Testis (tissue), 3 donors: Measurements from ENCODE around the gene PRSS57. TPM values are rescaled to one million over a fixed set of nuclear protein-coding genes. Genes with fewer than 3 reads are reported as not detected.

Experiments
- DNase-seq: peaks from one replicate; pipeline ENCODE4 v3.0.0-alpha.2; 2019
- H3K27ac ChIP-seq, 2 donors: fragments of 200-600 bp; sonication (generic); one replicate each; pipeline ENCODE4 v1.5.1; 2019
- H3K27me3 ChIP-seq: fragments of 200-600 bp; sonication (generic); one replicate; pipeline ENCODE4 v1.5.1; 2019
- H3K36me3 ChIP-seq: fragments of 200-600 bp; sonication (generic); one replicate; pipeline ENCODE4 v1.5.1; 2017; ENCODE audit warnings: low read depth; ENCODE audit errors: missing control alignments
- H3K4me1 ChIP-seq: fragments of 200-600 bp; sonication (generic); one replicate; pipeline ENCODE4 v1.5.1; 2019
- H3K4me3 ChIP-seq, 2 donors: fragments of 200-600 bp; sonication (generic); one replicate each; pipeline ENCODE4 v1.5.1; 2017 to 2019
- H3K9me3 ChIP-seq: fragments of 200-600 bp; sonication (generic); one replicate; pipeline ENCODE4 v1.5.1; 2017
- CTCF ChIP-seq, 3 experiments: fragments of 450-650 bp in 2 of 3; fragments of 200-600 bp in 1 of 3; sonication (generic) in 1 of 3; IDR thresholded peaks; one replicate each; pipeline ENCODE4 v1.5.1; 2016 to 2019; ENCODE audit warnings: antibody characterized with exemption in 3 of 3, mild to moderate bottlenecking in 2 of 3, moderate library complexity in 1 of 3
- POLR2A ChIP-seq: fragments of 450-650 bp; IDR thresholded peaks from one replicate; pipeline ENCODE4 v1.6.1; 2017; ENCODE audit warnings: antibody characterized with exemption, mild to moderate bottlenecking, moderate library complexity
- WGBS, 2 donors: methylation state at CpG; one replicate each; pipeline ENCODE4 v1.1.5; 2018; 5-methylcytosine and 5-hydroxymethylcytosine counted together
- intact Hi-C: fragments of 100-400 bp; cut with DNase I; formaldehyde crosslinking; loops from one replicate; pipeline ENCODE4 v1.15.1; 2023; ENCODE audit warnings: low total_unique reads
- polyA plus RNA-seq: library from polyadenylated mRNA; stranded (reverse); fragments of 350-450 nt; fragmentation: Illumina TruSeq; extraction: RNeasy Lipid Tissue Mini Kit (QIAGEN cat#74804); gene quantifications from one replicate; pipeline ENCODE4 v1.2.3, GENCODE V29; 2014; ENCODE audit warnings: low read depth, low replicate concordance; ENCODE audit not compliant: insufficient read depth
- total RNA-seq, 2 donors: library from RNA; depleted of rRNA; stranded (reverse); fragments of >200 nt; gene quantifications; one replicate each; pipeline ENCODE4 v1.2.3, GENCODE V29; 2016

The PRSS57 gene
- total and polyA plus RNA-seq, 3 donors from 2014 or later, result not detected

- TF ChIP-seq CTCF (IDR thresholded peaks at IDR 0.05) (no peak), POLR2A (no peak)
- Histone ChIP-seq H3K4me1 (peaks cover 9% of the 10 kb centered on the region), H3K27me3 (no peaks in the 10 kb centered on the region), H3K9me3 (no peaks in the 10 kb centered on the region), H3K4me3 (no peak overlapping the region), H3K36me3 (no peaks in the 10 kb centered on the region), H3K27ac (no peak overlapping the region)
- DNase-seq, result no peak
- intact Hi-C loops, result no loop called here
- 84% methylated on average over 14 of the region's 14 CpGs; no CpG with 5 or more reads in 1 of the 2 donors for WGBS, 2 donors
Observed at GRCh38 chr19:644789-645188, 50.5 kb downstream of the PRSS57 start.

GRCh38 chr19:644363-644762 lies 50.9 kb downstream of the PRSS57 start:
- Histone ChIP-seq H3K4me1 (peaks cover 9% of the 10 kb centered on the region), H3K36me3 (no peaks in the 10 kb centered on the region), H3K9me3 (no peaks in the 10 kb centered on the region), H3K27me3 (no peaks in the 10 kb centered on the region), H3K27ac (no peak overlapping the region), H3K4me3 (no peak overlapping the region)
- no peak for DNase-seq
- no peak for TF ChIP-seq POLR2A
- TF ChIP-seq CTCF (IDR thresholded peaks at IDR 0.05), result no peak
- intact Hi-C loops, result no loop called here
- WGBS, 2 donors, result 81% methylated on average over 22 to 28 of the region's 28 CpGs

GRCh38 chr19:643736-644135 lies 51.5 kb downstream of the PRSS57 start:
- peaks cover 15% of the 10 kb centered on the region for H3K4me1 ChIP-seq
- 90 to 92% methylated on average over 24 of the region's 24 CpGs for WGBS, 2 donors
- no peaks in the 10 kb centered on the region for H3K27me3 ChIP-seq
- no peak overlapping the region for H3K4me3 ChIP-seq
- H3K36me3 ChIP-seq, result no peaks in the 10 kb centered on the region
- intact Hi-C loops, result no loop called here
- no peak overlapping the region for H3K27ac ChIP-seq
- DNase-seq, result no peak
- no peaks in the 10 kb centered on the region for H3K9me3 ChIP-seq
- no peak for TF ChIP-seq CTCF (IDR thresholded peaks at IDR 0.05)
- TF ChIP-seq POLR2A, result no peak

GRCh38 chr19:642767-643727 lies 52.2 kb downstream of the PRSS57 start:
- 69 to 72% methylated on average over 10 to 54 of the region's 70 CpGs for WGBS, 2 donors
- intact Hi-C loops, result no loop called here

More at GRCh38 chr19:642767-643727, 52.2 kb downstream of the PRSS57 start:
- DNase-seq, result no peak
- Histone ChIP-seq H3K36me3 (no peaks in the 10 kb centered on the region), H3K4me1 (peaks cover 15% of the 10 kb centered on the region), H3K27me3 (no peaks in the 10 kb centered on the region), H3K9me3 (no peaks in the 10 kb centered on the region), H3K27ac (no peak overlapping the region), H3K4me3 (no peak overlapping the region)
- TF ChIP-seq POLR2A (no peak), CTCF (IDR thresholded peaks at IDR 0.05) (no peak)
